PC-3 (cell line): ENCODE results near the gene PPARG. TPM values are rescaled to one million over a fixed set of nuclear protein-coding genes. Genes with fewer than 3 reads are reported as not detected.

Experiments
- ATAC-seq: fragments of 200-7000 bp; cut with Tn5 transposase; 2 replicates; pipeline ENCODE4 v1.9.1; 2020; ENCODE audit warnings: mild to moderate bottlenecking, moderate library complexity
- BruUV-seq: library from RNA; stranded (reverse); fragments of 400-500 nt; replicated peaks from 2 replicates; lab custom pipeline; 2021; lab: Mats Ljungman, UMichigan
- CTCF ChIA-PET: fragments of 300-600 bp; sonication (Branson Sonifier 250); formaldehyde crosslinking; loops from one replicate; lab custom pipeline; 2022; ENCODE audit warnings: antibody characterized with exemption; lab: Charles Lee
- POLR2A ChIA-PET: fragments of 300-600 bp; sonication (Branson Sonifier 250); formaldehyde crosslinking; loops from one replicate; lab custom pipeline; 2022; ENCODE audit warnings: antibody characterized with exemption; ENCODE audit not compliant: unreplicated experiment; lab: Charles Lee
- DNase-seq: peaks from one replicate; pipeline ENCODE4 v3.0.0-alpha.2; 2015
- H2AFZ ChIP-seq: fragments of 300-600 bp; sonication (generic); 2 replicates; pipeline ENCODE4 v1.6.0; 2016; ENCODE audit warnings: antibody characterized with exemption, low read length
- H3F3A ChIP-seq: fragments of 300-600 bp; sonication (generic); one replicate; pipeline ENCODE4 v1.6.0; 2017; ENCODE audit warnings: antibody characterized with exemption, low read length, control low read depth, mild to moderate bottlenecking; ENCODE audit not compliant: unreplicated experiment
- H3K27ac ChIP-seq: fragments of 300-600 bp; sonication (generic); 2 replicates; pipeline ENCODE4 v1.5.1; 2016; ENCODE audit warnings: mild to moderate bottlenecking, low read length
- H3K27me3 ChIP-seq: fragments of 300-600 bp; sonication (generic); 2 replicates; pipeline ENCODE4 v1.6.1; 2016; ENCODE audit warnings: low read length, mixed read lengths
- H3K36me3 ChIP-seq: fragments of 300-600 bp; sonication (generic); 2 replicates; pipeline ENCODE4 v1.6.1; 2016; ENCODE audit warnings: low read depth, mixed run types, low read length, mixed read lengths
- H3K4me1 ChIP-seq: fragments of 300-600 bp; sonication (generic); 2 replicates; pipeline ENCODE4 v1.5.1; 2016; ENCODE audit warnings: low read length; ENCODE audit not compliant: insufficient read depth
- H3K4me2 ChIP-seq: fragments of 300-600 bp; sonication (generic); 2 replicates; pipeline ENCODE4 v1.6.0; 2016; ENCODE audit warnings: low read length
- H3K4me3 ChIP-seq: fragments of 300-600 bp; sonication (generic); 2 replicates; pipeline ENCODE4 v1.5.1; 2016; ENCODE audit warnings: mild to moderate bottlenecking, low read length, mixed read lengths
- H3K79me2 ChIP-seq: fragments of 300-600 bp; sonication (generic); 2 replicates; pipeline ENCODE4 v1.6.1; 2017; ENCODE audit warnings: low read length, mixed read lengths
- H3K9ac ChIP-seq: fragments of 300-600 bp; sonication (generic); 2 replicates; pipeline ENCODE4 v1.6.0; 2016; ENCODE audit warnings: mild to moderate bottlenecking, low read length
- H3K9me2 ChIP-seq: fragments of 300-600 bp; sonication (generic); replicated peaks from 2 replicates; pipeline ENCODE4 v1.6.1; 2016; ENCODE audit warnings: mixed run types, low read length, mixed read lengths
- H3K9me3 ChIP-seq: fragments of 300-600 bp; sonication (generic); 2 replicates; pipeline ENCODE4 v1.6.1; 2016; ENCODE audit warnings: low read length, mixed read lengths
- H4K20me1 ChIP-seq: fragments of 300-600 bp; sonication (generic); 2 replicates; pipeline ENCODE4 v1.6.1; 2016; ENCODE audit warnings: low read length, mixed read lengths
- CTCF ChIP-seq: fragments of 300-600 bp; sonication (generic); conservative IDR thresholded peaks from 2 replicates; pipeline ENCODE4 v1.5.1; 2017; ENCODE audit warnings: antibody characterized with exemption, low read depth, mild to moderate bottlenecking, low read length
- EZH2 ChIP-seq: fragments of 300-600 bp; sonication (generic); IDR thresholded peaks from one replicate; pipeline ENCODE4 v1.6.1; 2017; ENCODE audit warnings: antibody characterized with exemption, mild to moderate bottlenecking, low read length; ENCODE audit not compliant: unreplicated experiment
- EZH2phosphoT487 ChIP-seq: fragments of 300-600 bp; sonication (generic); IDR thresholded peaks from 2 replicates; pipeline ENCODE4 v1.6.1; 2018; ENCODE audit warnings: mild to moderate bottlenecking, antibody characterized with exemption, low read length, borderline replicate concordance
- intact Hi-C: fragments of 100-400 bp; cut with micrococcal nuclease; formaldehyde crosslinking; loops from 2 replicates; pipeline ENCODE4 v1.9.0; 2023
- total RNA-seq: library from RNA; depleted of rRNA; stranded (reverse); fragments of >200 nt; gene quantifications from 2 replicates; pipeline ENCODE4 v1.2.3, GENCODE V29; 2014

The PPARG gene
- total RNA-seq, 1 experiment from 2014 or later, result 250 TPM

GRCh38 chr3:12316253-12316652 is 27.4 kb downstream of the PPARG start:
- peaks cover 29% of the 10 kb centered on the region for H3F3A ChIP-seq
- H3K79me2 ChIP-seq, result peaks cover 94% of the 10 kb centered on the region
- H3K36me3 ChIP-seq, result peaks cover 70% of the 10 kb centered on the region
- POLR2A ChIA-PET, result interaction anchor here (0.6 kb wide), 1 partner anchor 16 kb away, joined by 3 read pairs; no protein-coding TSS in a partner anchor
- no peak overlapping the region for H3K4me2 ChIP-seq
- CTCF ChIA-PET, result no interaction called here
- no peaks in the 10 kb centered on the region for H3K9me3 ChIP-seq
- intact Hi-C loops, result no loop called here
- no peak overlapping the region for H3K4me3 ChIP-seq
- no peak overlapping the region for H3K27ac ChIP-seq
- ATAC-seq (no peak), DNase-seq (no peak)
- no peak overlapping the region for H2AFZ ChIP-seq
- no peak overlapping the region for H3K9ac ChIP-seq
- H3K9me2 ChIP-seq, result no peaks in the 10 kb centered on the region
- H4K20me1 ChIP-seq, result peaks cover 18% of the 10 kb centered on the region
- BruUV-seq, result no TSS peak
- no peaks in the 10 kb centered on the region for H3K27me3 ChIP-seq
- no peak for TF ChIP-seq CTCF
- TF ChIP-seq EZH2, result no peak
- no peak for TF ChIP-seq EZH2phosphoT487
- peaks cover 46% of the 10 kb centered on the region for H3K4me1 ChIP-seq

GRCh38 chr3:12316729-12317351 is 28.0 kb downstream of the PPARG start:
- peaks cover 75% of the 10 kb centered on the region for H3K36me3 ChIP-seq
- DNase-seq, result no peak
- CTCF ChIA-PET, result no interaction called here

More at GRCh38 chr3:12316729-12317351, 28.0 kb downstream of the PPARG start:
- Histone ChIP-seq H3K4me1 (peaks cover 40% of the 10 kb centered on the region), H3K27me3 (no peaks in the 10 kb centered on the region), H3K4me3 (no peak overlapping the region), H3K79me2 (peaks cover 94% of the 10 kb centered on the region), H4K20me1 (peaks cover 18% of the 10 kb centered on the region), H3F3A (peaks cover 23% of the 10 kb centered on the region), H3K4me2 (no peak overlapping the region), H3K9ac (no peak overlapping the region), H2AFZ (no peak overlapping the region), H3K9me2 (no peaks in the 10 kb centered on the region), H3K9me3 (no peaks in the 10 kb centered on the region), H3K27ac (0 out of 2 replicates have a peak overlapping the region, but pooled peaks have one; percentile 1)
- TF ChIP-seq EZH2phosphoT487, result no peak
- TF ChIP-seq EZH2, result no peak
- no peak for TF ChIP-seq CTCF
- ATAC-seq, result no peak
- POLR2A ChIA-PET, result interaction anchor here (0.6 kb wide), 1 partner anchor 17 kb away, joined by 3 read pairs; no protein-coding TSS in a partner anchor
- intact Hi-C loops, result no loop called here
- no TSS peak for BruUV-seq
